GM21360 (cell line): ENCODE measurements around the gene SCAF11.

Experiments
- ATAC-seq: cut with Tn5 transposase; IDR thresholded peaks from one replicate; pipeline ENCODE4 v1.9.1; 2021; ENCODE audit warnings: mild to moderate bottlenecking, moderate library complexity; ENCODE audit not compliant: unreplicated experiment

The SCAF11 gene

DNA sequence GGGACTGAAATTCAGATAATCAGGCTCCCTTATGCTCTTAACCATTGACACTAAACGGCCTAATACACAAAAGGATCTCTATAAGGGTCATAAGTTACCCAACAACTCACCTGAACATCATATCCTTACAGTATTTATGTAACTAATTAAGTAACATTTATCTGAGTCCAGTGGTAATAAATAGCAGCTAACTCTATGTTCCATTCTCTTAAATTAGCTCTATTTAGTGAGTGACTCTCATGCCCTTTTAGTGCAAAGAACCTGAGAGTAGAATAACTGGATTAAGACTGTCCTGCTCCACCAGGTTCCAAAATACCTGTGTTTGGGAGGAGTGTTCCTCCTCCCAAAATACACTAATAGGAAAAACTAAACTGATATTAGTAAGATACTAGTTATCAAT lies 9.8 kb downstream of the SCAF11 start:
- no peak for ATAC-seq

DNA sequence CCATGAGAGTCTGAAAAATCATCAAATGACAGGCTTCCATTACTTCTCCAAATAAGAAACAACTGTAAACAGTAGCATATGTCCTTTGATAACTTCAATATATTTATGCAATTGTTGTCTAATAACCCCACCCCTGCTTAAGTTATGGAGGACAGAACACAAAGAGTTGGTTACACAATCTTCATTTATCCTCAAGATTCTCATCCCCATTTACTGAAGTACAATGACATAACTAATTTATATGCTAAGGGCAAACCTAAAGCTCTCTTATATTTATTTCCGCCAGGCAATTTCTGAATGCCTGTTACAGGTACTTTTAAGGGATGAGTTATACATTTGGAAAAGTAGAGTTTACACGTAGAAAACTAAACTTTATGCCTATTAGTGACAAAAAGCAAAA lies 12.3 kb downstream of the SCAF11 start:
- ATAC-seq = no peak

DNA sequence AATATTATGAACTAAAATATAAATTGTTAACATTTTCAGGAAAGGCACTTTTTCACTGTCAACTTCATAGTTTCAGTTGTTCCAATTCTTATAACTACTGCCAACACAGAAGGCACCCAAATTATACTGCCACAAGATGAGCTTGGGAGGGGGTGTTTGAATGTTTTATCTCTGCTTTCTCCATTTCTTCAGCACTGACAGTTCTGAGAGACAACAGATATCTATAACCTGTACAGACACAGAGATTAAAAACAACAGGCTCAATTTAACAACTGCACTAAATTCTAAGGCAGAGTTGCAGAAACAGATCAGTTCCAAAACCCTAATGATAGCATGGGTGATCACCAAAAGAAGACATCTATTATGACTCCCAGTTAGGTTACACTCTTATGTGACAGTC lies 12.8 kb downstream of the SCAF11 start:
- no peak for ATAC-seq

DNA sequence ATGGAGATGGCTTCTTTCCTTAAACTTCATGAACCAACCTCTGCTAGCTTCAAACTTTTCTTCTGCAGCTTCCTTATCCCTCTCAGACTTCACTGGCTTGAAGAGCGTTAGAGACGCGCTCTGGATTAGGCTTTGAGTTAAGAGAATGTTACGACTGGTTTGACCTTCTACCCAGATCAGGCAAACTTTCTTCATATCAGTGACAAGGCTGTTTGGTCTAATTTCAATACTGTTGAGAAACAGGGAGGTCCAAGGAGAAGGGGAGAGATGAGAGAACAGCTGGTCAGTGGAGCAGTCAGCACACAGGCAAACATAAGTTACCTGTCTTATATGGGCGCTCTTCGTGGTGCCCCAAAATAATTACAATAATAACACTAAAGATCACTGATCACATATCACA lies 14.9 kb downstream of the SCAF11 start:
- no peak for ATAC-seq

DNA sequence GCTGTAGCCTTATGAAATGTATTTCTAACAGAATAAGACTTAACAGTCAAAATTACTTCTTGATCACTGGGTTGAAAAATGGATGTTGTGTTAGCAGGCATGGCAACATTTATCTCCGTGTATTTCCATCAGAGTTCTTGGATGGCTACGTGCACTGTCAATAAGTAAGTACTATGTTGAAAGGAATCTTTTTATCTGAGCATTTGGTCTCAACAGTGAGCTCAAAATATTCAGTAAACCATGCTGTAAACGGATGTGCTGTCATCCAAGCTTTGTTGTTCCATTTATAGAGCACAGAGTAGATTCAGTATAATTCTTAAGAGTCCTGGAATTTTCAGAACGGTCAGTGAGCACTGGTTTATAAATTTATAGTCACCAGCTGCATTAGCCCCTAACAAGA lies 15.5 kb downstream of the SCAF11 start:
- ATAC-seq = no peak

DNA sequence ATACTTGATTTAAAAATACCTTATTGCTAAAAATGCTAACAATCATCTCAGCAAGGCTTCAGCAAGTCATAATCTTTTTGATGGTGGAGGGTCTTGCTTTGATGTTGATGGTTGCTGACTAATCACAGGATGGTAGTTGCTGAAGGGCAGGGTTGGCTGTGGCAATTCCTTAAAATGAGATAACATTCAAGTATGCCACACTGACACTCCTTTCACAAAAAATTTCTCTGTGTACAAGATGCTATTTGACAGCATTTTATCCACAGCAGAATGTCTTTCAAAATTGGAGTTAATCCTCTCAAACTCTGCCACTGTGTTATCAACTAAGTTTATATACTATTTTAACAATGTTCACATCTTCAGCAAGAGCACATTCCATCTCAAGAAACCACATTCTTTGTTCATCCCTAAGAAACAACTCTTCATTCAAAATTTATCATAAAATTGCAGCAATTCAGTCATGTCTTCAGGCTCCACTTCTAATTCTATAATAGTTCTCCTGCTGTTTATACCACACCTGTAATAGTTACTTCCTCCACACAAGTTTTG lies 16.1 kb downstream of the SCAF11 start:
- ATAC-seq = no peak

DNA sequence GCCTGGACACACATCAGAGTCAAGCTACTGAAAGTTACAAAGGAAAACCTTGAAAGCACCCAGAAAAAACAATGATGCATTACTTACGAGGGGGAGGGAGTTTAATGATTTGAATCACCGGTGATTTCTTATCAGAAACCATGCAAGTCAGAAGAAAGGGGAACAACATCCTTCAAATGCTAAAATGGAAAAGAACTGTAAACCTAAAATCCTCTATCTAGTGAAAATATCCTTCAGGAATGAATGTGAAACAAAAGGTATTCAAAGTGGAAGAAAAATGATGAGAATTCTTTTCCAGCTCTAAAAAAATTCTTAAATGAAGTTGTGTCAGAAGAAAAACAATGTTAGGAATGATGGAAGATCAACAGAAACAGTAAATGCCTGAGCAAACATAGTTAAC lies 16.8 kb downstream of the SCAF11 start:
- no peak for ATAC-seq

DNA sequence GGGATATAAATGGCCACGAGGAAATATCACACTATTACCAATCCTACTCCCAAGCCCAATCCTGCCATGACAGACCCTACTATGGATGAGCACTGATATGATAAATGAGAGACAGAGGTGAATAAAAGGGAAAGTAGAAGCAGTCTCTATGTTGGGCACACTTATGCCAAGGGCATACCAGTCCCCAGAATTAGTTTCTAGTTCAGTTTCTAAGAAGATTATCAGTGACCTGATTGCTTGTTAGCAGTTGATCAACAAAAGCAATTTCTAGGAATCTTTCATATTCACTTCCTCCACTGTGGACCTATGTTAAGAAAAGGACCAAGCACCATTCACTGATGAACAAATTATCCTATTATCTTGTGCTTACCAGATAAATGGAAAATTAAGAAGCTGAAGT lies 20.0 kb downstream of the SCAF11 start:
- no peak for ATAC-seq

DNA sequence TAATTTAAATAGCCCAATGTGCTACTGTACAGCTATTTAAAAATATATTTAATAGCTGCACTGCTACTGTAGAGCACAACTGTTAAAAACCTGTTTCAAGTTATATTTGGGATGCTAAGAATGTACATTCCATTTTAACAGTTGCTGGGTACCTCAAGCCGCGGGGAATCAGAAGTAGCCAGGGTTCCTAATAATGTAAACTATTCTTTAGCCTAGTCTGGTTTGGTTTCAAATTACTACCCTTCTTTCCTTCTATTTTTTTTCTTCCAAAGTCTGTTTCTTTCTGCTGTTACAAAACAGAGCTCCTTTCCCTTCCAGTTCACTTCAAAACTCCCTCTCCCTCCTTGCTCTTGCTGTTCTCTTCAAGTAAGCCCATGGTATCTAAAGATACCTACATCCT lies 21.3 kb downstream of the SCAF11 start:
- ATAC-seq = no peak

DNA sequence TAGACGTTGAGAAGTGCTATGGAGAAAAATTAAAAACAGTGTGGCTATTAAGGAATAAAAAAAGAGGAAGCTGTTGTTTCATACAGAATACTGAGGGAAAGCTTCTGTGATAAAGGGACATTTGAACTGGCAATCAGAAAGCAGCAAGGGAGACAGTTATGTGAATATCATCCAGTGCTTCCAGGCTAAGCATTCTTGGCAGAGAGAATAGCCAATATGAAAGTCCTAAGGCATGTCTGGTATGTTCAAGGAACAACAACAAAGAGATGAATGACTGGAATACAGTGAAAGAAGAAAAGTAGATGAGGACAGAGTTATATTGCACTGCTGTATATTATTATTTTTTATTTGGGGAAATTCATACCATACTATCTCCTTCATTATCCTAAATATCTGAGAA lies 23.9 kb downstream of the SCAF11 start:
- no peak for ATAC-seq

DNA sequence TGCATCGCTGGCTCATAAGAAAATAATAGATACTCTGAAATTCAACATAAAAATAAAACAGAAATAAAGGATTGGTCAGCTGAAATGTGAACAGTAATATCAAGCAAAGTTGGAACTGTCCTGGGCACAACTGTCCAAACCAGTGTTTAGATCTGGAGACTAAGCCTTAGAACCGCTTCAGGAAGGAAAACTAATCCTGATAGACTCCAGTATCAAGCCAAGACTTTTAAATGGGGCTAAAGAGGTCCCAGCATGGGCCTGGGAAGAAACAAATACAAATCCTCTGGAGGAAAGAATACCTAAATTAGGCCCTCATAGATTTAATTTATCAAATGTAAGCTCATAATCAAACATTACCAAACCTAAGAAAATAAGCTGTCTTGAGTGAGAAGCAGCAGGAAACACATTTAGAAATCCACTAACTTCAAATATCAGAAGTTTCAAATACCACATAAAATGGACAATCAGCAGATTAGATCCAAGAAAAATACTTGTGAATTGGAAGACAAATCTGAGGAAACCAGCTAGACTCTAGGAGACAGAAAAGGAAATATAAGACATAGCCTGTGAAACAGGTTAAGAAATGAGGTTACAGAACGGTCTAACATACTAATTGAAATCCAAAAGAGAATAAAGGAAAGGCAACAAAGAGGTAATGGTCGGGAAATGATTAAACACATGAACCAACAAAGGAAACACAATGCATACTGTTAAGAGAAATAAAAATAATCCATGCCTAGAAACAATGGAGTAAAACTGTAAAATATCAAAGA lies 27.6 kb downstream of the SCAF11 start:
- ATAC-seq = no peak

DNA sequence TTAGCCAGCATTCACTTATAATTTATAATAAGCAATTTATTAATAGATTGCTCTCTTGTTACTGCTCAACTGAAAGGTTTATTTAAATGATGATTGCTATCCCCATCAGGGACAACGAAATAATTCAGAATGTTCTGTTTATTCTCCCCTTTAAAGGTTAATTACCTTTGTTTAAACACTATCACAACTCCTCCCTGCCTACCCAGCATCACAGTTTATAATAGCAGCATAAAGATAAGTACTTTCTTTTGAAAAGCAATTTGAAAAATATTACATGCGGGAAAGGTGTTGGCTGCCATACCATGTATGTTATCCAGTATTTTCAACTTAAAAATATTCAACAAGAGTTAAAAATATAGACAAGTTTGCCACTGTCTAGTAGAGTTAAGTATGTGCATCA lies 30.6 kb downstream of the SCAF11 start:
- no peak for ATAC-seq

DNA sequence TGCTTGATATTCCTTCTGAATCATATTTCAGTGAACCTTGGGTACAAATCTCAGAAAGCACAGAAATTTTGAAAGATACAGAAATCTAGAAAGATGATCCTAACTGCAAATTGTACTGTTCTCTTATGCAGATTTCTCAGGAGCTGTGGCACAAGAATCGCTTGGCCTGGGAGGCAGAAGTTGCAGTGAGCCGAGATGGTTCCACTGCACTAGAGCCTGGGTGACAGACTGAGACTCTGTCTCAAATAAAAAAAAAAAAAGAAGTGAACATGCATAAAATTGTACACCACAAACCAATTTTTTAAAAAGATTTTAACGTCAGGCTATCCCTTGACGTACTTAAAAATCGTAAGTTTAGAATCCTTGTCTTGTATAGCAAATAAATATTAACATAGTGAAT lies 31.3 kb downstream of the SCAF11 start:
- ATAC-seq = no peak

DNA sequence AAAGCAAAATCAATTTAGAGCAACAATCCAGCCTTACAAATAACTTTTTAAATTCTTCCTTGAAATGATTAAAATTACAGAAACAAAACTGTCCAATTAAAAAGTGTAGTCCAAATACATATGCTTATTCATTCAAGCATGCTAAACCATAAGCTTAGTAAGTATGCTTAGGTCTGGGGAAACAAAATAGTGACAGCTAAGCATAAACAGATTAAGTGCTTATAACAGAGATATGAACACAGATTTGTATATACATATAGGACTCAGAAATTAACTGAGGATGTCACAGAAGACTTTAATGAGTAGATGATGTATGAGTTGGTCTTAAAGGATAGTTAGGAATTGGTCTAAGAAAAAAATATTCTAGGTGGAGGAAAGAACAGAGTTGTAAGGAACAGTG lies 41.8 kb downstream of the SCAF11 start:
- ATAC-seq = no peak

DNA sequence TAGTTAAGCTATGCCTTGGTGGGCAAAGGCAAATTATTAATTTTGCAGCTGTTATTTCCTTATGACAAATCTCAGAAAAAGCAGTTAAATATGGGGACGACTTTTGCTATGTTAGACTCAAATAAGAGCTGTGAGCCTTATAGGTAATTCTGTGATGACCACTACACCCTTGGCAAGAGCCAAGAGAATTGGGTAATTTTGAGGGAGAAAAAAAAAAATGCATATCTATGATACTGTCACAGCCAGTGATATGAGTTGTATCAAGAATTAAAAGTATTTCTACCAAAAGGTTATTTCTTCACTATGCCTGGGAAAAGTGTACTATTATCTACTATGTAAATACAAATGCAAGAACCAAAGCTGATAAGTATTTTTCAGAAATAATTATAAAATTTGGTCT lies 43.9 kb downstream of the SCAF11 start:
- ATAC-seq = no peak

DNA sequence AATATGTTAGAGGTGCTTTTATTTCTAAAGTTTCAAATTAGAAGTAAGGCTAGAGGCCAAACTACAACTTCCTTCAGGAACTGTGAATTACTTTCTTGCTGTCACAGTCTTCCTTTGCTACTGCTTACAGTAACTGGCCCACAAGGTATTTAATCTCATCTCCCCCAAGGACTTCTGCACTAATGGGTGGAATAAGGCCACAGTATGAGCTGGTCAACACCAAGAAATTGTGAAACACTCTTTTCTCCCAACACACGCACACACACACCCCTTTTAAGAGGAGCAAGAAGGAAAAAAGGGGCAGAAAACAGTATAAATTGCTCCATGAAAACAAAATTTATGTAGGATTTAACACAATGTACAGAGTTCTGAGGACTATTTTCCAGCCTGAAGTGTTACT lies 45.6 kb downstream of the SCAF11 start:
- ATAC-seq = no peak

DNA sequence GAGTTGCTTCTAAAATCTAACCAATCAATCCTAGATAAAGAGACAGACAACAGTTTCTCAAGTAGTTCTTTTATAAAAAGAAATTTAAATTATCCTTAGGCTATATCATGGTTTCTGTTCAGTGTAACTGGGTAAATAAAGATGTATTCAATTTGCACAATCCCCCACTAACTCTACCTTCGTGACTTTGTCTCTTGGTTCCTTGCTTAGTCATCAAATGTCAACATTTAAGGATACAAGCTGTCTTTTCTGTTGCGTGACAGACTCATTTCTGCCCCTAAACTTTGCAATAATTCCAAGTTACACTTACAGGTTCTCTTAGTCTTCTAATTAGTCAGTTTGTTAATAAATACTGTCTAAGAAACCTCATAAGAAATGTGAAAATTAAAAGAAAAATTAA lies 50.6 kb downstream of the SCAF11 start:
- ATAC-seq = no peak

DNA sequence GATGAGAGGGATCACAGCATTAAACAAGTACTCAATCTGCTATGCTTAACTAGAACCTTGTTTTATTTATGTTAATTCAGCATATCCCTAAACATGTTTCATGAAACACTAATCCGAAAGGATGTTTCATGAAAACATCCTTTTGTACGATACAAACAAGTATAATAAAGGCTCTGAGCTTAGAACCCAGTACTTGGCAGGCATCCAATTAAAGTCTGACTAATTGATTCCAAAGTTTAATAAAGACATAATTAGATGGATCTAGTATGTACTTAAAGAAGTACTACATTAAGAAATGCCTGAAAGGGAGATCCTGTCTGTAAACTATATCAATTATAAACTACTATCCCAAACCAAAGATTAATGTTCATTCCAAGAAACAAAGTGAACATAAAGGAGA lies 51.8 kb downstream of the SCAF11 start:
- no peak for ATAC-seq

DNA sequence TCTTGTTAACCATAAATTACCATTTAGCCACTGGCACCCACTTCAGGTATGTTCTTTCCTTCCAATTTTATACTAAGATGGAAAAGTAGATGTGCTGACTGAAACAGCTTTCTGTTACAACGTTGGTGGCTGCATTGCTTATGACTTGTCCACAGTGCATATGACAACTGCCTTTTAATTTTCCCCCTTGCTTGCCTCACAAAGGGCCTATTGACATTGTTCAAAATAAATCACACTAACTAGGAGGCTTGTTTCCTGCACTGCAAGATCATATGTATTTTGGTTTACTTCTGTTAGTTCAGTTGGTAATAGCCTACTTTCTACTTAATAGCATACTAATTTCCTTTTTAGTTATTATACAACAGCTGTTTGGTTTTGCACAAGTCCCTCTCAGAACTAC lies 55.4 kb downstream of the SCAF11 start:
- ATAC-seq = no peak

DNA sequence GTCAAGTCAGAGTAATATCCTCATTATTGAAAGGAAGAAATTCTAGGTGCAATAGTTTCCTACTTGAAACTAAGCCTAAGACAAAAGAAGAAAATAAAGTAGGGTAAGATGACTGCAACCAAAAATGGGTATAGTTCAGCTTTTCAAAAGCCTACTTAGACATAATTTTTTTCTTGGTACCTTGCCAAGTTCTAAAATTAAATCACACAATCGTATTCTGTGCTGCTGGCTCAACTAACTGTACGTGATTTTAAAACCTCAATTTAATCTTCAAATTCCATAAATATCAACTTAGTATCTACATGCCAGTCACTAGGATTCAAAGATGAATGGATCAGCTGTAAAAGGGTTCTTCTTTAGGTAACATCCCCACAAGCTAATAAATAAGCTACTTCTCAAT lies 56.9 kb downstream of the SCAF11 start:
- no peak for ATAC-seq

DNA sequence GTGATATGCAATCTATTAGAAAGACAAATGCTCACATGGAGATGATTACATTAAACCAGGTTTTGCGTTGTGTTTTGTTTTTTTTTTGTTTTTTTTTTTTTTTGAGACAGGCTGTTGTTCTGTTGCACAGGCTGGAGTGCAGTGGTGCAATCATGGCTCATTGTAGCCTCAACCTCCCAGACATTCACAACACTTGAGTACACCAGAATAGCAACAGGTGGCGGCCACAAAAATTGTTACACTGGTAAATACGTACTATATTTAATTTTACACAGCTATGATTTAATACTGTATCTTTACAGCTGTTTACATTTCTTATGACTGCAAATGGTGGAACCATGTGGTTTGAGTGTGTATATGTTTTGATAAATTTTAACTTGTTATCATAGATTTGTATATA lies 60.0 kb downstream of the SCAF11 start:
- ATAC-seq = no peak

DNA sequence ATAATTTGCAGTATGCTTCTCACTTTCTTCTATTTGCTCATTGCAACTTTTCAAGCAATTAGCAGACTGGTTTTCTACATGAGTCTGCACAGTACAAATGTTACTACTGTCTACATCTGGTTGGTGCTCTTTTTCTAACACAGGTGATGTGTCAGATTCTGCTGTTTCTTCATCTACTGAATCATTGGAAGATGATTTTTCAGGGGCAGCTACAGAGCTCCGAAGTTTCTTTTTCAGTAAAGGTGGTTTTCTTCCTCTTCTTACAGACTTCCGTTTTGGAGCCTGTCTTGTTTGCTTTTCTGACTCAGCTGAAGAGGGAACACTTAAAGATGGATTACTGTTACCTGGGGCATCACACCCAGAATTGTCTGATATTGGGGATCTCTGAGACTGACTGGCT lies 62.1 kb downstream of the SCAF11 start:
- no peak for ATAC-seq

DNA sequence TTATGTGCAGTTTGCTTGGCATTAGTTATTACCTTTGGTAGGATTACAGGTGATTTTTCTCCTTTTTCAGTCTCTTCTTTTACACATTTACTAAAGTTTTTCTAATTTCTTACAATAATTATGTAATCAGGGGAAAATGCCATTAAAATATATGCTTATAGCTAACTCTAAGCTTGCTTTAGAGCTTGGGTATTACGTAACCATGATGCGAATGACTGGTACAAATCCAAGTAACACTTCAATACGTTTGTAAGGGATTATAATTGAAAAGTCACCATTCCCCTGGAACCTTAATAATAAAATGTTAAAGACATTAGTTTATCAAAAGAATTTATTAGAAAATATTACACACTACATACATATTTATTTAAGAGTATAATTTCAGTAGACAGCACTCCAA lies 71.6 kb downstream of the SCAF11 start:
- ATAC-seq = no peak
